Fibroblast of mammary gland (primary cell): ENCODE results near the gene PDZRN4.

Experiments used
- DNase-seq: peaks from one replicate; pipeline ENCODE4 v3.0.0-alpha.2; 2010; ENCODE audit warnings: low read depth
- H3K4me3 ChIP-seq: 2 replicates; pipeline ENCODE4 v1.5.1; 2011; ENCODE audit warnings: low read depth, mild to moderate bottlenecking, low read length, moderate library complexity; ENCODE audit not compliant: control insufficient read depth
- CTCF ChIP-seq: conservative IDR thresholded peaks from 2 replicates; pipeline ENCODE4 v1.5.1; 2011; ENCODE audit warnings: low read depth, low read length, inconsistent platforms; ENCODE audit not compliant: control insufficient read depth, insufficient read depth

PDZRN4 gene

GRCh38 chr12:41224066-41224465, 35.9 kb downstream of the PDZRN4 start:
- H3K4me3 ChIP-seq, result no peak overlapping the region

GRCh38 chr12:41225179-41225578, 37.1 kb downstream of the PDZRN4 start:
- no peak for DNase-seq
- TF ChIP-seq CTCF, result no peak
- no peak overlapping the region for H3K4me3 ChIP-seq

More at GRCh38 chr12:41224066-41224465, 35.9 kb downstream of the PDZRN4 start:
- no peak for TF ChIP-seq CTCF
- no peak for DNase-seq

- DNase-seq, result no peak
- TF ChIP-seq CTCF, result no peak
- H3K4me3 ChIP-seq, result no peak overlapping the region
Measured at GRCh38 chr12:41228066-41228820, 40.1 kb downstream of the PDZRN4 start.

DNA sequence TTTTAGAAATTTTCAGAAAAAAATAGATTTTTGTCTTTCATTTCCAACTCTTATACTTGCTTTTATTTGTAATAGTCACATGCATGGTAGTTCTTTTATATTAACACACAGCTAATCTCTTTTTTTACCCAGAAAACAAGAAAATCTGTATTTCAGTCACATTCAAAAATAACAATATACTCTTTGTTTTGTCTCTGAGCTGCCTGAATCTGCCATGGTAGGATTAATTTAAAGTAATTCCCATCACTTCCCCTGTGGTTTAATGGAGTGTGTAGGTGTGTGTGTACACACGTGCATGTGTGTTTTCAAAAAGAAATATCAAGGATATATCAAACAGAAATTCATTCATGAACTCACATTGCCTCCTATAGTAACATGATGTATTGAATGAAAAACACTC, 42.6 kb downstream of the PDZRN4 start:
- no peak for DNase-seq
- no peak for TF ChIP-seq CTCF
- H3K4me3 ChIP-seq, result no peak overlapping the region

- no peak for TF ChIP-seq CTCF
- no peak overlapping the region for H3K4me3 ChIP-seq
- no peak for DNase-seq
Measured at GRCh38 chr12:41234692-41235091, 46.6 kb downstream of the PDZRN4 start.

DNA sequence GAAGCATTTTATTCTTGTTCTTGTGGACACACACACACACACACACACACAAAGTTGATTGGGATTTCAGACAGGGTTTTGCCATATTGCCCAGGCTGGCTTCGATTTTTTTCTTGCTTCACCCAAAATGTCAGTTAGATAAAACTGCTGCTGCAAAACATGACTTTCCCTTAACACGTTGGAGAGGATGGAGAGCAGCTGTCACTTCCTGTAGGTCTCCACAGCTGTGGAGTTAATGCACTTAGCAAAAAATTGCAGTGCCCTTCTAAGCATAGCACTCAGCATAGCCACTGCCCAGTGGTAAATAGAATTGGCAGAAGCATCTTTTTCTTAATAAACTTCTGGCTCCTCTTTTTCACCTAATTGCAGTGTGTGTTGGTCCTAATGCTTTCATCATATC, 54.5 kb downstream of the PDZRN4 start:
- H3K4me3 ChIP-seq, result no peak overlapping the region
- DNase-seq, result no peak
- no peak for TF ChIP-seq CTCF
